K562 (cell line): Measurements from ENCODE around the gene OSBPL3. TPM values are rescaled to one million over a fixed set of nuclear protein-coding genes. Genes with fewer than 3 reads are reported as not detected.

Experiments used
- ATF1 ChIP-seq, 2 experiments: fragments of 450-650 bp in 1 of 2; IDR thresholded peaks; 2 replicates each; pipeline ENCODE4 v1.6.1; 2016; ENCODE audit warnings: missing compliant biosample characterization in 1 of 2, missing genetic modification characterization in 1 of 2
- CBX3 ChIP-seq, 2 experiments: IDR thresholded peaks; 1 replicate in 1 of 2; 2 replicates in 1 of 2; pipeline ENCODE4 v1.6.1; 2012; ENCODE audit warnings: inconsistent platforms in 2 of 2, low read length in 2 of 2, borderline replicate concordance in 1 of 2, control low read depth in 1 of 2
- CEBPG ChIP-seq, 3 experiments: fragments of 200-800 bp in 1 of 3; sonication (Bioruptor generic) in 1 of 3; sonication (generic) in 1 of 3; formaldehyde crosslinking in 1 of 3; IDR thresholded peaks in 2 of 3; conservative IDR thresholded peaks in 1 of 3; 2 replicates each; pipeline versions ENCODE4 v1.6.1 to v1.8.0; 2016 to 2022; ENCODE audit warnings: missing compliant biosample characterization in 2 of 3, missing genetic modification characterization in 2 of 3, mild to moderate bottlenecking in 1 of 3, missing genetic modification reagents in 1 of 3
- CTBP1 ChIP-seq: fragments of 450-650 bp; IDR thresholded peaks from 2 replicates; pipeline ENCODE4 v1.6.1; 2016; ENCODE audit warnings: borderline replicate concordance
- EP400 ChIP-seq: fragments of 450-650 bp; IDR thresholded peaks from 2 replicates; pipeline ENCODE4 v1.6.1; 2017; ENCODE audit warnings: antibody characterized with exemption, mild to moderate bottlenecking, moderate library complexity
- FOXA3 ChIP-seq, 2 experiments: fragments of 450-650 bp in 1 of 2; sonication (generic) in 1 of 2; formaldehyde crosslinking; IDR thresholded peaks in 1 of 2; conservative IDR thresholded peaks in 1 of 2; 2 replicates each; pipeline versions ENCODE4 v1.4.0 to v1.8.0; 2020 to 2022; ENCODE audit warnings: mild to moderate bottlenecking in 2 of 2, missing genetic modification reagents in 1 of 2
- HCFC1 ChIP-seq: IDR thresholded peaks from 2 replicates; pipeline ENCODE4 v1.6.1; 2012; ENCODE audit warnings: low read depth, low read length, improper control_type of control experiment
- KLF16 ChIP-seq: IDR thresholded peaks from 2 replicates; pipeline ENCODE4 v1.6.1; 2016; ENCODE audit warnings: antibody characterized with exemption
- MAFF ChIP-seq: IDR thresholded peaks from 2 replicates; pipeline ENCODE4 v1.6.1; 2012; ENCODE audit warnings: low read length, improper control_type of control experiment
- MAZ ChIP-seq, 2 experiments: fragments of 450-650 bp in 1 of 2; sonication (generic) in 1 of 2; formaldehyde crosslinking; IDR thresholded peaks in 1 of 2; conservative IDR thresholded peaks in 1 of 2; 2 replicates each; pipeline versions ENCODE4 v1.4.0 to v1.5.0; 2020; ENCODE audit warnings: mild to moderate bottlenecking in 1 of 2, missing genetic modification reagents in 1 of 2
- OTX1 ChIP-seq: fragments of 450-650 bp; formaldehyde crosslinking; IDR thresholded peaks from 2 replicates; pipeline ENCODE4 v1.4.0; 2022; ENCODE audit warnings: mild to moderate bottlenecking
- SMARCA4 ChIP-seq: fragments of 450-650 bp; IDR thresholded peaks from 2 replicates; pipeline ENCODE4 v1.6.1; 2016
- TAL1 ChIP-seq: fragments of 450-650 bp; IDR thresholded peaks from 2 replicates; pipeline ENCODE4 v1.6.1; 2016; ENCODE audit warnings: mild to moderate bottlenecking
- TRIM24 ChIP-seq, 2 experiments: fragments of 450-650 bp; IDR thresholded peaks; 2 replicates each; pipeline ENCODE4 v1.6.1; 2016
- ZNF324 ChIP-seq: fragments of 250-450 bp; sonication (Bioruptor Pico); IDR thresholded peaks from 2 replicates; pipeline ENCODE4 v1.4.0; 2020; ENCODE audit warnings: mild to moderate bottlenecking
- polyA plus RNA-seq, 8 experiments: library from polyadenylated mRNA; depleted of rRNA in 4 of 8; stranded (reverse) in 5 of 8; unstranded in 3 of 8; fragments of >200 nt; fragmentation: Nextera tagmentation in 2 of 8; fragmentation: Illumina TruSeq in 1 of 8; extraction: Ambion mirVana in 2 of 8; extraction: Trizol in 1 of 8; gene quantifications; 2 replicates each; pipeline versions ENCODE4 v1.2.1 to v1.2.3, GENCODE V29; 2011 to 2014; ENCODE audit warnings: inconsistent platforms in 1 of 8, missing spikeins in 1 of 8
- total RNA-seq, 7 experiments: library from RNA; depleted of rRNA in 6 of 7; stranded (reverse); fragments of >200 nt in 6 of 7; fragmentation: Illumina TruSeq in 2 of 7; extraction: Trizol in 2 of 7; gene quantifications; 2 replicates each; pipeline versions ENCODE4 v1.2.1 to v1.2.3, GENCODE V29; 2011 to 2021; ENCODE audit warnings: low replicate concordance in 1 of 7
- TF ChIP-seq, protein P1 (sequence below), 2 experiments: fragments of 450-650 bp; IDR thresholded peaks; 2 replicates each; pipeline ENCODE4 v1.6.1; 2016; ENCODE audit warnings: mild to moderate bottlenecking in 2 of 2, borderline replicate concordance in 1 of 2, low read depth in 1 of 2, moderate library complexity in 1 of 2
- TF ChIP-seq, protein P2 (sequence below): fragments of 450-650 bp; formaldehyde crosslinking; IDR thresholded peaks from 2 replicates; pipeline ENCODE4 v1.4.0; 2020; ENCODE audit warnings: mild to moderate bottlenecking, moderate library complexity
- TF ChIP-seq, protein P3 (sequence below): fragments of 250-450 bp; sonication (Bioruptor Pico); IDR thresholded peaks from 2 replicates; pipeline ENCODE4 v1.8.0; 2022; ENCODE audit warnings: moderate library complexity, mild to moderate bottlenecking, inconsistent platforms

The OSBPL3 gene
- total and polyA plus RNA-seq, 9 of the 15 experiments (the other 6 are each of a cell fraction or from before 2014, with no cell fraction given) = 4.8 to 37.2 (median 26.5) TPM

DNA sequence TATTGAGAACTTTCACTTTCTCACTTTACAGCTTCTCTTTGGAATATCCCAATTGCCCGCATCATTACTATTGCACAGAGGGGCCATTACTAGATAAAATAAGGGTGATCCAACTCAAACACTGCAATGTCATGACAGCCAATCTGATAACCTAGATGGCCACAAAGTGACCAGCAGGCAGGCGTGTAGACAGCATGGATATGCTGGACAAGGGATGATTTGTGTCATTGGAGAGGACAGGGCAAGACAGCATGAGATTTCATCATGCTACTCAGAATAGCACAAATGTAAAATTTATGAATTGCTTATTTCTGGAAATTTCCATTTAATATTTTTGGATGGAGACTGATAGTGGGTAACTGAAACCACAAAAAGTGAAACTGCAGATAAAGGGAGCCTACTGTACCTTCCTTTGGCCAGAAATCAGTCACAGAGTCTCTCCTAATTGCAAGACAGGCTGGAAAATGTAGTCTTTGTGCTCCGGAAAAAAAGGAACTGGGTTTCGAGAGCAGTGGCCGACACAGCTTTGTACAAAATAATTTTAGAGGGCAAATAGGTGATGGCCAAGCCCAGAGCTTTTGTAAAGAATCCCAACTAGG lies 216.6 kb downstream of the OSBPL3 start (continued):
- TF ChIP-seq HCFC1 (0 out of 2 replicates have a peak, but pooled peaks have one; percentile 21), TRIM24 (IDR thresholded peaks at IDR 0.05) (peak; percentile 39 to 81; a peak in 2 of 4 replicates), ZNF324 (CRISPR knock-in tag) (peak; percentile 27; the same call in 1 of the 2 replicates), MAZ (CRISPR knock-in tag; conservative IDR thresholded peaks at IDR 0.05 in 1 of 2, IDR thresholded peaks at IDR 0.05 in 1 of 2) (peak; percentile 52 to 55; a peak in 1 of 4 replicates), TAL1 (peak; percentile 39), CEBPG (CRISPR knock-in tag; IDR thresholded peaks at IDR 0.05) (peak; percentile 96), CEBPG (tag; conservative IDR thresholded peaks at IDR 0.05 in 1 of 2, IDR thresholded peaks at IDR 0.05 in 1 of 2) (peak; percentile 96), SMARCA4 (peak; percentile 88), KLF16 (peak; percentile 36; the same call in 1 of the 2 replicates), CBX3 (IDR thresholded peaks at IDR 0.05; ENCODE audit: borderline replicate concordance in 1 of 2, low read length in 2 of 2) (no peak), OTX1 (CRISPR knock-in tag) (0 out of 2 replicates have a peak, but pooled peaks have one; percentile 54), EP400 (peak; percentile 73), MAFF (peak; percentile 45; the same call in 1 of the 2 replicates), FOXA3 (CRISPR knock-in tag; conservative IDR thresholded peaks at IDR 0.05 in 1 of 2, IDR thresholded peaks at IDR 0.05 in 1 of 2) (0 out of 4 replicates have a peak, but pooled peaks of 1 of the 2 experiments have one; percentile 30), CTBP1 (peak; percentile 82), ATF1 (CRISPR knock-in tag; IDR thresholded peaks at IDR 0.05) (no peak), ATF1 (tag; IDR thresholded peaks at IDR 0.05) (peak; percentile 70)
- TF ChIP-seq, protein P1, sequence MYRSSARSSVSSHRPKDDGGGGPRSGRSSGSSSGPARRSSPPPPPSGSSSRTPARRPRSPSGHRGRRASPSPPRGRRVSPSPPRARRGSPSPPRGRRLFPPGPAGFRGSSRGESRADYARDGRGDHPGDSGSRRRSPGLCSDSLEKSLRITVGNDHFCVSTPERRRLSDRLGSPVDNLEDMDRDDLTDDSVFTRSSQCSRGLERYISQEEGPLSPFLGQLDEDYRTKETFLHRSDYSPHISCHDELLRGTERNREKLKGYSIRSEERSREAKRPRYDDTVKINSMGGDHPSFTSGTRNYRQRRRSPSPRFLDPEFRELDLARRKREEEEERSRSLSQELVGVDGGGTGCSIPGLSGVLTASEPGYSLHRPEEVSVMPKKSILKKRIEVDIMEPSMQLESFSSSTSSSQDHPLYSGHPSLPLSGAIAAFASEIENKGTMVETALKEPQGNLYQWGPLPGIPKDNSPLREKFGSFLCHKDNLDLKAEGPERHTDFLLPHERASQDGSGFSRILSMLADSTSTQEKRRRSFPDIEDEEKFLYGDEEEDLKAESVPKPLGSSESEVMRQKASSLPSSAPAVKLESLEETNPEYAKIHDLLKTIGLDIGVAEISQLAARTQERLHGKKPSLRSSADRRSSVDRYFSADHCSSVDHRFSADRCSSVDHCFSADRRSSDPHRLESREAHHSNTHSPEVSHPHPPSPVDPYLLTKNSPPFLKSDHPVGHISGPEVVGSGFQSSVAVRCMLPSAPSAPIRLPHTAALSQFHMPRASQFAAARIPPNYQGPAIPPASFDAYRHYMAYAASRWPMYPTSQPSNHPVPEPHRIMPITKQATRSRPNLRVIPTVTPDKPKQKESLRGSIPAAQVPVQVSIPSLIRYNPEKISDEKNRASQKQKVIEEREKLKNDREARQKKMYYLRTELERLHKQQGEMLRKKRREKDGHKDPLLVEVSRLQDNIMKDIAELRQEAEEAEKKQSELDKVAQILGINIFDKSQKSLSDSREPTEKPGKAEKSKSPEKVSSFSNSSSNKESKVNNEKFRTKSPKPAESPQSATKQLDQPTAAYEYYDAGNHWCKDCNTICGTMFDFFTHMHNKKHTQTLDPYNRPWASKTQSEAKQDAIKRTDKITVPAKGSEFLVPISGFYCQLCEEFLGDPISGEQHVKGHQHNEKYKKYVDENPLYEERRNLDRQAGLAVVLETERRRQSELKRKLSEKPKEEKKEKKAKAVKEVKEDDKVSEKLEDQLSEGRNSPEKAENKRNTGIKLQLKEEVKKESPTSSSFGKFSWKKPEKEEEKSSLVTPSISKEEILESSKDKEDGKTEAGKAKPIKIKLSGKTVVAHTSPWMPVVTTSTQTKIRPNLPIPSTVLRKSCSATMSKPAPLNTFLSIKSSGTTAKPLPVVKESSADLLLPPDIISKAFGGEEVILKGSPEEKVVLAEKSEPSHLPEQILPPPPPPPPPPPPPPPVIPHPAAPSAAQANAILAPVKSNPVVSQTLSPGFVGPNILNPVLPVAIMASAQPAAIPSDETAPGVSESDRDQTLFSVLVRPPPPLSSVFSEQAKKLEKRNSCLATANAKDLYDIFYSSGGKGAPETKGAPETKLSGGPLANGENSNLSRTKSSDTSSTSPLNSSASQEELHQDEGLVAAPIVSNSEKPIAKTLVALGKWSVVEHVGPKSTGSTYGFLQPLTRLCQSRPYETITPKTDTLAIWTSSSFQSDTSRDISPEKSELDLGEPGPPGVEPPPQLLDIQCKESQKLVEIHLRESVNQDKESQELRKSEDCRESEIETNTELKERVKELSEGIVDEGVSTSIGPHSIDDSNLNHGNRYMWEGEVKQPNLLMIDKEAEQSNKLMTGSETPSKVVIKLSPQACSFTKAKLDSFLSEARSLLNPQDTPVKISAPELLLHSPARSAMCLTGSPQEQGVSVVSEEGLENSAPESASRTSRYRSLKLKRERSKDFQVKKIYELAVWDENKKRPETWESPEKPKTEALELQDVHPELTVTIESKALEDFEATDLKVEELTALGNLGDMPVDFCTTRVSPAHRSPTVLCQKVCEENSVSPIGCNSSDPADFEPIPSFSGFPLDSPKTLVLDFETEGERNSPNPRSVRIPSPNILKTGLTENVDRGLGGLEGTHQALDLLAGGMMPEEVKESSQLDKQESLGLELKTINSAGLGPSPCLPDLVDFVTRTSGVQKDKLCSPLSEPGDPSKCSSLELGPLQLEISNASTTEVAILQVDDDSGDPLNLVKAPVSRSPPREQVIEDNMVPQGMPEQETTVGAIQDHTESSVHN (IDR thresholded peaks at IDR 0.05; ENCODE audit: borderline replicate concordance in 1 of 2, low read depth in 1 of 2) = peak in 1 of 2 experiments; percentile 95; a peak in 2 of 4 replicates
- TF ChIP-seq, protein P2, sequence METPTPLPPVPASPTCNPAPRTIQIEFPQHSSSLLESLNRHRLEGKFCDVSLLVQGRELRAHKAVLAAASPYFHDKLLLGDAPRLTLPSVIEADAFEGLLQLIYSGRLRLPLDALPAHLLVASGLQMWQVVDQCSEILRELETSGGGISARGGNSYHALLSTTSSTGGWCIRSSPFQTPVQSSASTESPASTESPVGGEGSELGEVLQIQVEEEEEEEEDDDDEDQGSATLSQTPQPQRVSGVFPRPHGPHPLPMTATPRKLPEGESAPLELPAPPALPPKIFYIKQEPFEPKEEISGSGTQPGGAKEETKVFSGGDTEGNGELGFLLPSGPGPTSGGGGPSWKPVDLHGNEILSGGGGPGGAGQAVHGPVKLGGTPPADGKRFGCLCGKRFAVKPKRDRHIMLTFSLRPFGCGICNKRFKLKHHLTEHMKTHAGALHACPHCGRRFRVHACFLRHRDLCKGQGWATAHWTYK (CRISPR knock-in tag) = 0 out of 2 replicates have a peak, but pooled peaks have one; percentile 25
- TF ChIP-seq, protein P3, sequence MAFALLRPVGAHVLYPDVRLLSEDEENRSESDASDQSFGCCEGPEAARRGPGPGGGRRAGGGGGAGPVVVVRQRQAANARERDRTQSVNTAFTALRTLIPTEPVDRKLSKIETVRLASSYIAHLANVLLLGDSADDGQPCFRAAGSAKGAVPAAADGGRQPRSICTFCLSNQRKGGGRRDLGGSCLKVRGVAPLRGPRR (CRISPR knock-in tag) = no peak
